Measurements from ENCODE around the gene PPARGC1A.

PPARGC1A gene

DNA sequence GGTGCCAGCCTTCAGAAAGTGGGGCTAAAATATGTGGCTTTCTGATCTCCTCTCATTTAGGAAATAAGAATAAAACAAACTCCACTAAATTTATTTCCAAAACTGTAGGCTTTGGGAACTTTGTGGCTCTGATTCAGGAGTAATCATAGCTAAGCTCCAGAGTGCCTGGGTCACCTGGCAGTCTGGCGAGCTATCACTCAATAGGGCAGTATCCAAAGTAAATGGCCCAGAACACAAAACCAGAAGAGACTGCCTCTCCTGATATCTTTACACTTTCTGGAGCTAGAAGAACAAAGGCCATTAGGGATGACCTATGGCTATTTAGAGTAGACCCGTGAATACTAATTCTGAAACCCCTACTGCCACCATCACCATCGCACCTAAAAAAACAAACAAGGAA lies 17.0 kb upstream of the PPARGC1A start:
- DNase-seq (ENCODE audit: low spot score), result no peak

DNA sequence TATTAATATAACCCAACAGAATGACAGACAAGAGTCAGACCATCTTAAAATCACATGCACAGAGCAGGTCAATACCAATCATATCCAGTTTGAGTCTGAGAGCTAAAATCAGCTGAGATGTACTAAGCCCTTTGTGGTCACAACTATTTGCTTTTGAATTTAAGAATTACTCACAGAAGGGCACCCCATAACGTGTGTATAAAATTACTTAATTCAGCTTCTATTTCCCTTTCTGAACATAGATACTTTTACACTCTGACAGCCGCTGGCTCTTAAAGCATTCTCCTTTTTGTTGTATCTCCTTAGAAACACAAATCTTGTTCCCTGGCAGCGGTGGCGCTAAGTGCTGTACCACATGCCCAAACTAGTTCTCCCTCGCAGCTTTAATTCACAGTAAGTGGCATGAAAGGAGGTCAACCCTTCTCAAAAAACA lies 14.8 kb upstream of the PPARGC1A start:
- no peak for DNase-seq (ENCODE audit: low spot score)

DNA sequence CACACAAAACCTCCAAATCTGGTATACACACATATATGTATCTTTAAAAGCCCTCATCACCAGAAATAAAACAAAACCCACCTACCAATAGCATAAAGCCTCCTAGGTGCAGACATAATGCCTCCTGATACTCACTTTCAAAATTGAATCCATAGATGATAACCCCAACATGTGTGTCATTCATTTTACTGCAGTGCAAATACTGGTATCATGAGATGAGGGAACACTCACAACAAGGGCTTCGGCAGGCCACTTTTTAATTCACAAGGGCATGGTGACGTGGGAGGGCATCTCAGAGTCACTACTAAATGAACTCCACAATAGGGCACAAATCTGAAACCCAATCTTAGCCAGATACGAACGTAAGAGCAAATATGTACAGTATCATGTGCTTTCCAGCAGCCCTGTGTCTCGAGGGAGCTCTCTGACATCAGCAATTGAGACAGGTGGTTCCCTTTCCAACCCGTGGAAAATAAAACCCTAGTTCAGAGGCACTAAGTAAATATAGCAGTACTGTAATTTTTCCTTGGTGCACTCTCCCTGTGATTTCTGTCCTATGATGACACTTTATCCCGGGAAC lies 14.1 kb upstream of the PPARGC1A start:
- DNase-seq (ENCODE audit: low spot score), result no peak

DNA sequence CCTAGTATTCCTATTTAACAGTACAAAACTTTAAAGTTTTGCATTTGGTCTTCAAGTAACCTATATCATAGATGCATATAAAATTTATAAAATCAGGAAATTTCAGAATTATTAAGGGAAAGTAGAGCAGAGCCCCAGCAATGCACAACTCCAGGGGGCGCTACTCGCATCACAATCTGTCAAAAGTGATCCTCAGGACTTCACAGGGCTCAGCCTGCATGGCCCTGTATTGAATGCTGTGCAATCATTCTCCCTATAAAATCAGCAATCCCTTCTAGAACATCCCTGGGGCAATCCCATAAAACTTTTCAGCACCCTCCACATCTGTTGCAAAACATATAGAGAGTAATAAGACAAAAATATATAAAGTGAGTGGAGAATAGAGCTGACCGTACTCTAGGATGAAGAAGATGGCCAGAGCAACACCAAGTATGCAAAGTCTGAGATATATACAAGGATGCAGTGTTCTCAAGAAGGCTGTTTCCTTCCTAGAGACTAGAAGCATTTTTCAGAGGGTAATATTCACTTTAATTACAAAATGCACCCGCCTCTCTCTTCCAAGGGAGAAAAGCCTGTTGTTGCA lies 12.5 kb upstream of the PPARGC1A start:
- no peak for DNase-seq (ENCODE audit: low spot score)

DNA sequence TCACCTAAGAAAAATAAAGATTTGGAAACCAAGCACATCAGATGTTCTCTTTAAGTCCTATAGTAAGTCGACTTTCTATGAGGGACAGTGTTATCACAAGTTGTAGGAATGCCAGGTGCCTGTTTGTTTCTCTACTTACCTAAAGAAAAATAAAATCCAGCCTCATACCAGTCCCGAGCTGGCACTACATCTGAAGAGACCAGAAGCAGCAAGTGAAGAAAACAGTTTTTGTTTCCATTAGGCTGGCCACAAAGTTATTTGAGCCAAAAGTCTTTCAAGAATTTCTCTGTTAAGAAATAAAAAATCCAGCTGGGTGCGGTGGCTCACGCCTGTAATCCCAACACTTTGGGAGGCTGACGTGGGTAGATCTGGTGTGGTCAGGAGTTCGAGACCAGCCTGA lies 10.8 kb upstream of the PPARGC1A start:
- no peak for DNase-seq (ENCODE audit: low spot score)

DNA sequence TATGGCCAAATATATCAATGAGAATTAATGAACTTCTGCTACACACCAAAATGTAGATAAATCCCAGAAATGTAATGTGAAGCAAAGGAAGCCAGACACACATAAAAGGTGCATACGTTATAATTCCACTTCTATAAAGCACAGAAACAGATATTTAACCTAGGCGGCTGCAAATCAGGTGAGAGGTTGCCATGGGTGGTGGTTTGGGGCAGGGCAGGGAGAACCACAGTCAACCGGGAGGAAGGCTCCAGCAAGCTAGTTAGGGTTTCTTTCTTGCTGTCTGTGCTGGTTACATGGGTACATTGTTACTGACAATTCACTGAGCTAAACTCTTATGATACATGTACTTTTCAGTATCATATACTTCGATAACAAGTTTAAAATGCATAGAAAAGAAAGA lies 9.7 kb upstream of the PPARGC1A start:
- DNase-seq (ENCODE audit: low spot score), result no peak

DNA sequence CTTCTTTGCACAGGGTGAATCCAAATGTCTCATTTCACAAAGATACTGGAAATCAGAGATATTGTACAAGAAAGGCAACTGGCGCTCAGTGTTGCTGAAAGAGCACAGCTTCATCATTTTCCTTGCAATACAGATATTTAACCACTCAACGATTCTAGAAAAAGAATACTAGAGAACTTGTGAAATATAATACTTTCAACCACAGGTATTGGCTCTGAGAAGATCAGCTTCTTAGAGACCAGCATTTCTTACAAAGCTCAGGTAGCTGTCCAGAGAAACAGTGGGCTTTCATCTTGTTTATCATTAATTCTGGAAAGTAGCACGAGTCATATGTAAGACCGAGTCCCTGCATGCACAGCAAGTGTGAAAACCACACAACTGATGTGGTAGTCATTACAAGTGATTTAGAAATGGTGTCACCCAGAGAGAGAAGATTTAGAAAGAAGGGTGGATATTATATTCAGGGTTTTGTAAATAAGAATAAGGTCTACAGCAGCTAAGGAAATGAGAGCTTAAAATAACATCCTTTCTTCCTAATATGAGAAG lies 7.8 kb upstream of the PPARGC1A start:
- no peak for DNase-seq (ENCODE audit: low spot score)

DNA sequence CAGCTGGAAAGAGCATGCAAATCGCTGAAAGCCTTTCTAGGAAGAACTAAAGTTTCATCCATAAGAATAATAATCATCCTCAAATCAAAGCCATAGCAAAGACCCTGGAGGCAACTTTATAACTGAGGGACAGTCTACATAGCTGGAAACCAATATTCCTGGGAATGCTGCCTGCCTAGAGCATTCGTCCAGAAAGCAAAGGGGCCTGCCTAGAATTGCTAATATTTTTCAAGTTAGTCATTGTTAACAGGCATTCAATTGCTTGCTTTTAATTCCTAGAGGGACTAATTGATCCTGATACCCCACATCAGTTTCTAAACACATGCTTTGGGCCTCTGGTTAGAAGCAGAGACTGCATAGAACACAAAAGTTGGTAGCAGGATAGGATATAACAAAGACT lies 4.2 kb upstream of the PPARGC1A start:
- DNase-seq (ENCODE audit: low spot score), result no peak

DNA sequence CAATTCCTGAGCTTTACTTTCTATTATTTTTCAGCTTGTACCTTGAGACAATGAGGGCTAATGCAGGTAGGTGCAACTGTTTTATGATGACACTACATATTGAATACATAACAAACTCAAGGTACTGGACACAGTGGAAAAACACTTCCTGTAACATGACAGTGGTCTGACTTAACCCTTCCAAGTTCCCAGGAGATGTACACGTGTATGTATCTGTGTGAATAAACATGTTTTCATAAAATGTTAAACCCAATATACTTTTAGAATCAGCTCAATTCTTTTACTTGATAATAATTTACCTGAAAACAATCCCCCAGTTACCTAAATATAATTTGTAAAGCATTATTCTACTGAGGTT lies 1.2 kb upstream of the PPARGC1A start:
- DNase-seq (ENCODE audit: low spot score), result no peak

DNA sequence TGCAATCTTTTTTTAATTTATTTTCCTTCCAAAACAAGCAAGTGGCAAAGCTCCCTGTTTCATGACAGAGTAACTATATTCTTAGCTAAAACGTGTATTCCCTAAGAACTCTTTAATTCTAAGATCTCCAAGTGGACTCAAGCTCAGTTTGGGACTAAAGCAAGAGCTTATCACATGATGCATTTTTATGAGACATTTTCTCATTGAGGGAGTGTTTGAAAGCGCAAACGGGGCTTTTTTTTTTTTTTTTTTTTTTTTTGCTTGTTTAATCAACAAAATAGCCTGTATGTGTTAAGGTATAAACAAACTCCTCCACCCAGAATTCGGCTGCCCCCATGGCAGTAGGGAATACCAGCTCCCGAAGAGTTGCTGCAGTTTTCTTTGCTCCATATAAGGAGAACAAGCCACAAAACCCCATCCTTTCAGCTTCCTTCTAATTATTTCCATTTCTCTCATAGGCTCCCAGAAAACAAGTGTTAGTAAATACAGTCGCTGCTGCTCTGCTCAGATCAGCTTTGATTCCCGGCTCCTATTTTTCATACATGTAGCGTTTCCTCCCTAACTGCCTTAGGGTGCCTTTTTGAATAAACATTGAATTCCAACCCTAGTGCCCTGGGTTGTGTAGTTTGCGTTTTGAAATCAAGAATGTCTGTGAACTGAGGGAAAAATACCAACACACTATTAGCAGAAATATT lies 669 bp upstream of the PPARGC1A start:
- no peak for DNase-seq (ENCODE audit: low spot score)

DNA sequence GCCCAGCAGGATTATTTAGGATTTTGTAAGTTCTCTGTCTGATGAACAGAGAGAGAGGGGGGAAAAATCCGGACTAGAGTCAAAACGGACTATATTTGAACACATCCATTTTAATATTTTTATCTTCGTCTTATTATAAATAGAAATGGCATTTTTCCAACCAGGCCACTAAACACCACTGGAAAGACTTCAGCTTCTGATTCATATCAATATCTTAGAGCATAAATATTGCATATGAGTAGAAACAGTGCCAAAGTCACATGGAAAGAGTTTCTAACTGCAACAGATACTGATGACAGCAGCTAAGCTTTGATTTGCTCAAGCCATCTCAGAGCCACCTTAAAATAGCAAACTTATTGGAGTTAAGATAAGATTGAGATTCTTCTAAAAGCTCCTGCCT lies 456 bp downstream of the PPARGC1A start:
- DNase-seq (ENCODE audit: low spot score), result no peak

DNA sequence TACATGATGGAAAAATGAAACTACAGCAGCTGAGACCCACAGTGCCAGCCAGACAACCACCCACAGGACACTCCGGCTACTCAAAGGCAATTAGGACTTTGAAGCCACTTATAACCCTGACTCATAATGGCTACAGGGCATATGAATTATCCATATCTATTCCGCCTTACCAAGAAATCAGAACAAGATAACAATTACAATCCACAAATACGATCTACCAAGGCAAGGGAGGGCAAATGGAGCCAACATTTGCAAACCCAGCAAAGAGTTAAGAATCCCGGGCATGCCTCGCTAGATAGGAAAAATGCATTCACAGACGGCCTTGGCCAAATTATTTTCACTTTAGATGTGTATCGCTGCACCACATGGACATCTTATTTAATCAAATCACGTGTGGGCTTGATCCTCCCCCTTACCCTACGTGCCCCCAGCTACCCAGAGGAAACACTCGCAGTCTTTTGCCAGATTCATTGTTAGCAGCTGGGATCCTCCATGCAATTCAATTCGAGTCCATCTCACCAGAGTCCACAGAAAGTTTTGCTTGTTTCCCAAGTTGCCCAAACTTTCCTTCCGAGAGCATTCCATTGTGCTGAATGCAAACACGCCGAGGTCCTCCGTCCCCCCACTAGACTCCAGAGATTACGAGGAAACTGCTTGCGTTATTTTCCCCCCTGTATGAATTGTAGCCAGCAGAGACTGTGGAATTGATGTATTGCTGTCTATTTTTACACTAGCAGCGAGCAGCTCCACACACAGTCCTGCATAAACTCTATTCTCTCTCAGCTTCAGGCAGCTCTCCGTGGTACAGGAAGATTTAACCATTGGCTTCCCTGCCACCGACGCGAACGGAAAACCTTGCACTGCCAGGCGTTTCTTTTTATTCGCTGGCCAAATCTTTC lies 1.2 kb downstream of the PPARGC1A start:
- no peak for DNase-seq (ENCODE audit: low spot score)

DNA sequence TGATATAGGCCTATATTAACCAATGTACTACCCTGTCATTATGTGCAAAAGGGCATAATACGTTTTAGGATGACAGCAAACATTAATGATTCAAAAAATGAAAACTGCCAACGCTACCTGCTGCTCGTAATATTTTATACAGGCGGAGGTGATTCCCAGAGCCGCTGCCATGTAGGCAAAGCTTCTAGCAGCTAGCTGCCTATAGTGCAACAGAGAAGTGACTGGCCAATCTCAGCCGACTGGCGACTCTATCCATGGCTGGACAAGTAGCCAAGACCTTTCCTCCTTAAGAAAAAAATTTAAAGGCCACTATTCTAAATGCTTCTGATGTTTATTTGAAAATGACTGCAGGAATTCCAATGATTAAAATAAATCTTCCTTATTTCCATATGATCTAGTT lies 1.9 kb downstream of the PPARGC1A start:
- no peak for DNase-seq (ENCODE audit: low spot score)

DNA sequence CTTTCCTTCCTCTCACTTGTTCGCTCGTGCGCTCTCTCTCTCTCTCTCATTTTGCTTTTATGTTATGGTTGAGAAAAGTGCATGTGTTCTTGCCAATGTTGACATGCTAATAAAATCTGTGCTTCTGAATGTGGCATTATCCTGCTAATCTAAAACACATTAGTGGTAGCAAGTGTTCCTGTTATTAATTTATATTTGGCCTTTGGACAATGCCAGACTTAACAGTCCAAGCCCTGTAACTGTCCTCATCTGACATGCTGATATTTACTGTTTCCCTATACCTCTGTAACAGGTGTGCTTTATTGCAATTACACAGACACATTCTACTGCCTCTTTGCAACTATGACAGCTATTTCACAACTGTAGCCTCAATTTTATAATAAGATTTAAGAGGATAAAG lies 2.7 kb downstream of the PPARGC1A start:
- DNase-seq (ENCODE audit: low spot score), result no peak

DNA sequence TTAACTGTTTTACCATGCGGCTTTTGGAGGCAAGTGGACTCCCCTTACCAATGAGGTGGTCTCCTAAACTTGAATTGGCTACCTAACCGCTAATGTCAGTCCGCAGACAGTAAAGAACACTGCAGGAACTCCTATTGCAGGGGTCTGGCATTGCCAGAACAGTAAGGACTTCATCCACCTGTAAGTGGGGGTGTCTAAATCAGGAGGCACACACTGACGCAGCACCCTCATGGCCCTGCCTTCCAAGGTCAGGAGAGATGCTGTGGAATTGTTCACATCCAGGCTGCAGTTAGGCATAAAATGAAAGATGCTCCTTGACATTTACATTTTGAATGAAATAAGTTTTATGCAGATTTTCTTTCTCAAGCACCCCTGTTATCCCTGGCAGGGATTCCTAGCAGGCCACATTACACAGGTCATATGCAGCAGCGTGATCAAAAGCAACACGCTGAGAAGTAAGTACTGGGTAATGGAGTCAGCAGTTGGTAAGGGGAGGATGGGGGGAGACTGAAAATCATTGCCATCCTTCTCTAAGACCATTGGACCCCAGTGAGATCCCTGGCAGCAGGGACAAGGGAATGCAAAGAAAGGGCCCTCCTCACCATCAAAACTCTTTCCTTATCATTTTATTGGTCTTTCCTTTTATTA lies 3.8 kb downstream of the PPARGC1A start:
- DNase-seq (ENCODE audit: low spot score), result no peak

DNA sequence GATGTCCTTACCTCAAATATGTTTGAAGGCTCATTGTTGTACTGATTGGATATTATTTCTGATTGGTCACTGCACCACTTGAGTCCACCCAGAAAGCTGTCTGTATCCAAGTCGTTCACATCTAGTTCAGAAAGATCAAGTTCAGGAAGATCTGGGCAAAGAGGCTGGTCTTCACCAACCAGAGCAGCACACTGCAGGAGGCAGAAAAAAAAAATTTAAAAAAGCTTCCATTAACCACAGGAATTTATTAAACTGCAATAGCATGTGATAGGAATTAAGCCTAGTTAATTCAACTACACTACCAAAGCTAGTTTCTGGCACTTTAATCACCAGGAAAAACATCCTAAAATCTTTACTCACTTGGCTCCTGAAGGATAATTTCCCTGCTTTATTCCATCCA lies 5.1 kb downstream of the PPARGC1A start:
- no peak for DNase-seq (ENCODE audit: low spot score)

DNA sequence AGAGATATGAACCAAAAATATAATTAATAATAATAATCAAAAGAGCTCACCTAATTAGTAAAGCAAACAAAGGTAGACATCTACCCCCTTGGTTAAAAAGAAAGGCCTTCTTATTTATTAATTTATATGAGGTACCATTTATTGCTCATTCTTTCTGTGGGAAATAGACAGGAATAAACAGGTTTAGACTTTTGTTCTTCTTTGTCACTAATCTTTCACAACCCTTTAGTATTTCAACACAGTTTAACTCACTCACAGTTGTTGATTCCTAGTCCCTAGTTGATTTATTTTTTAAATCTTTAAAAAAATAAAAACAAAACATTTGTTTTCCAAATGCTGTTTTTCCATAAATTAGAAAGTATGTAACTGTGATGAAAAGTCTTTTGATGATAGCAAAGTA lies 5.6 kb downstream of the PPARGC1A start:
- DNase-seq (ENCODE audit: low spot score), result no peak

DNA sequence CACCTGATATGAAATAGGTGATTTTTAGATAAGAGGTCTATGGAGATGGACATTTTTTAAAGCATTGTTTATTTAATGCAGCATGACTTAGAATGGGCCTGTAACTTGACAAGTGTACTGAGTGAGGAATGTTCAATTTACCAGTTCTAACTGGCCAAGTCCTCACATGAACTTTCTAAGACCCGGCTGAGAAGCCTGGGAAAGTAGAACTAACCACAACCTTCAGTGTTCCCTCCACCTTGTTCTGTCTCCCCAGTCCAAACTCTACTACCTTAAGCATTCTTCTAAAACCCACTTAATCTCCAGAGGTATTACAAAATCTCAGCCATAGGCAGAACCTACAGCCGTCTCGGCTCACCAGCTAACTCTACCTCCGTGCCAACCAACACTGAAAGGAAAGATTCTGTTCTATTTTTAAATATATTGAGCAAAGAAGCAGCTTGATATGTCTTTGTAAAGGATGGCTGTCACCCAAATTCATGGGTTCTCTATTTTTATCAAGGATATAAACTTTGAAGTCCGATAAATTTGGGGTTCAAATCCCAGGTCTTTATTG lies 6.8 kb downstream of the PPARGC1A start:
- no peak for DNase-seq (ENCODE audit: low spot score)

DNA sequence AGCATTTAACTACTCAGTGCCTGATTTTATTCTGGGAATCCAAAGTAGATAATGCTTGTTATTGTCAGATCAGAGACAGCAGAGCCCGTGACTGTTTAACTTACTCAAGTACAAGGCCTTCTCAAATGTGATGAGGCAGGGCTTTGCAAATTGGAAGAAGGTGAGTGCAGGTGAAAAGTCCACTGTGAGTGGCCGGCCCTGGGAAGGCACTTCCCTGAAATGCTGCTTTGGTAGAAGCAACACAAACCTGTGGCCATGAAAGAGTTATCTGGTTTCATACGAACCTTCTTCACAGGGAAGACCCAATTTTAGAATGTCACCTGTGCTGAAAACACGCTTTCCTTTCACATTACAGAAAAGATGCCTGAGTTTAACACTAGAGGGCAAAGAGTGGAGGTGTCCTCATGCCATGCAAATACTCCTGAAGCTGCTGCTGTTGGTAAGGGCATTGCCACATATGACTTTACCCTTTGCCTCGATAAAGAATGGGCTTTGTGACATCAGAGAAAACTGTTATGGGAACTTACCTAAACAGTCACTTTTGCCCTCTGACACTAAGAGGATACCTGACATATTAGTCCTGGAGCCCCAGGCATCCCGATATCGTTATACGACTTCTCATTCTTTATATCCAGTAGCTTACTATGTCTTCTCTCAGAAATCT lies 8.0 kb downstream of the PPARGC1A start:
- DNase-seq (ENCODE audit: low spot score), result no peak

DNA sequence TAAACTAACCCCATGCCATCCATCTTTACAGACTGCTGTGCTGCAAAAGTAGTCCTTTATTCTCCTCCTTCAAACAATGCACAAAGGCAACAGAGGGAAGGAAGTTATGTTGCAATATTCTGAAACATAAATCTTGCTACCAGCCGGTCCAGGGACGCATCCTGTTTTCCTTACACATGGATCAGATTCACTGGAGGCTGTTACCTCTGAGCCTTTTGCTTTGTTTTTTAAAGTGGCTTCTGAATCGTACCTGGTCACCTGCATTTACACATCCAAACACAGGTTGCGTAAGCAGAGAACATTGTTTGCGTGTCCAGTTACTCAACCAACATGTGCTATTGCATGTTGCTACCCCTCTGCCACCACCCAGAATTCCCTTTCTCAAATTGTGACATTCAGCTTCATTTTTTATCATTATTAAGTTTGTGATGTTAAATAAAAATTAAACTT lies 8.8 kb downstream of the PPARGC1A start:
- DNase-seq (ENCODE audit: low spot score), result no peak
